NOMO-1 (cell line): ENCODE results near the gene PKD1.

ENCODE experiments used
- DNase-seq, 2 experiments: peaks; one replicate each; lab custom pipeline; 2025; ENCODE audit not compliant: unreplicated experiment in 2 of 2; lab: John Stamatoyannopoulos, UW

Gene PKD1

GRCh38 chr16:2078691-2079090 lies 57.0 kb downstream of the PKD1 start:
- no peak for DNase-seq

GRCh38 chr16:2078096-2078495 lies 57.6 kb downstream of the PKD1 start:
- no peak for DNase-seq

- no peak for DNase-seq
These were observed 58.0 kb downstream of the PKD1 start for GRCh38 chr16:2077696-2078095.

GRCh38 chr16:2077016-2077415 lies 58.7 kb downstream of the PKD1 start:
- DNase-seq = no peak

- no peak for DNase-seq
These were observed 59.4 kb downstream of the PKD1 start for GRCh38 chr16:2076072-2076865.

- no peak for DNase-seq
These were observed 60.1 kb downstream of the PKD1 start for GRCh38 chr16:2075631-2076030.

- DNase-seq = no peak
These were observed 61.6 kb downstream of the PKD1 start for GRCh38 chr16:2074071-2074470.

- DNase-seq = no peak
These were observed 62.8 kb downstream of the PKD1 start for GRCh38 chr16:2072926-2073325.

- DNase-seq = no peak
These were observed 64.1 kb downstream of the PKD1 start for GRCh38 chr16:2071454-2072202.

- no peak for DNase-seq
These were observed 64.9 kb downstream of the PKD1 start for GRCh38 chr16:2070576-2071453.

GRCh38 chr16:2066139-2066538 lies 69.6 kb downstream of the PKD1 start:
- DNase-seq = no peak

- no peak for DNase-seq
These were observed 71.2 kb downstream of the PKD1 start for GRCh38 chr16:2064368-2064945.

- no peak for DNase-seq
These were observed 71.8 kb downstream of the PKD1 start for GRCh38 chr16:2063861-2064260.

GRCh38 chr16:2062801-2063200 lies 72.9 kb downstream of the PKD1 start:
- no peak for DNase-seq

- no peak for DNase-seq
These were observed 74.2 kb downstream of the PKD1 start for GRCh38 chr16:2061526-2061925.

GRCh38 chr16:2061023-2061422 lies 74.7 kb downstream of the PKD1 start:
- DNase-seq = no peak

GRCh38 chr16:2060346-2060745 lies 75.4 kb downstream of the PKD1 start:
- DNase-seq = no peak

- no peak for DNase-seq
These were observed 76.8 kb downstream of the PKD1 start for GRCh38 chr16:2058872-2059271.

GRCh38 chr16:2058420-2058819 lies 77.3 kb downstream of the PKD1 start:
- no peak for DNase-seq

- DNase-seq = no peak
These were observed 78.3 kb downstream of the PKD1 start for GRCh38 chr16:2057438-2057837.
